Activated CD4-positive, CD25-positive, alpha-beta regulatory T cell treated with anti-CD3 and anti-CD28 coated beads, Interleukin-2, amount 50 U/mL, for 16 hours (primary cell): ENCODE data around the gene PPP1R12C.

Experiments used
- DNase-seq: peaks from one replicate; pipeline ENCODE4 v3.0.0-alpha.2; 2020; ENCODE audit warnings: low read depth, low spot score

PPP1R12C gene

DNA sequence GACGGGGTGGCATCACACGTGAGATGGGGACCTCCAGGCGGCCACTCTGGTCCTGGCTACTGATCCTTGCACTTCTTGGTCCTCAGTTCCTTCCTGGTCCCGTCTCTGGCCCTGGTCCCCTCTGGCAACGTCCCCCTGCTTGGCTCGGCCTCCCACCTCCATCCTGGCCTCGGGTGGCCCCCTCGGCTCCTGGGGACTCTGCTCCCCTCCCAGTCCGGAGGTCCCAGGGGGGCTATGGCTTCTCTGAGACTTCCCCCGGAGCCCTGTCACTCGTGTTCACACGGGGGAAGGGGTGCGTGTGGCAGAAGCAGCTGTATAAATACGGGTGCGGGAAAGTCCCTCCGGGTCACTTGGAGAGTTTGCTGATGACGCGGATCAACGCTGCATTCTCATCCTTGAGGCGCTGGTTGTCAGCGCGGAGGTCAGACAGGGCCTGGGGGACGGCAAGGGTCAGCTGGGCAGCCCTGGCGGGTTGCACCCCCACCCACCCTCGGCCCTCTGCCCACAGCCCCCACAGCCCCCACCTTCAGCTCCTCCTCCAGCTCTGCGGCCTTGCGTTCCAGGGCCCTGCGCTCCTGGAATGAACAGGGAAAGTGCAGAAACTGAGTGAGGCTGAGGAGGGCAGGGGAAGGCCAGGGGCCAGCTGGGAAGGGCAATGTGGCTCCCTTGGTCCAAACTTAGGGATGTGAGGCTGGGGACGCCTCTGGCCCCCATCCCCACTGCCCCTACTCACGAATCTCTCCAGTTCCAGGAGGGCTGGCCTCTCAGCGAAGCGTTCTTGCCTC lies 26.1 kb downstream of the PPP1R12C start:
- no peak for DNase-seq

DNA sequence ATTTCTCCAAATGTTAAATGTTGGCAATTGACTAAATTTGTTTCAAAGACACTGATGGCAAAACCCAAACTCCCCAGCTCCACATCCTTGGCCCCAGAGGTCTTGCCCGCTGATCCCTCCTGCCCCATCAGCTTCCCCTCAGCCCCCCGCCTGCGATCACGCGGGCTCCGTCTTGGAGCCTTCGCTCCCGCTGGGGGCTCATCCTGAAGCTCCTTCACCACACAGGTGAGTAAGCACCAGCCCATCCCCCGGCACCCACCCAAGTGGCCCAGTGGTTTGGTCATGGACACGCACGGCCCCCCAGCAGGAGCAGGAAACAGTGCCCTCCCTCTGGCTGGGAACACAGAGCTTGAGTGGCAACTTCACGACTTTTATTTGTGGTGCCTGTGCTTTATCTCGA lies 26.9 kb downstream of the PPP1R12C start:
- no peak for DNase-seq

DNA sequence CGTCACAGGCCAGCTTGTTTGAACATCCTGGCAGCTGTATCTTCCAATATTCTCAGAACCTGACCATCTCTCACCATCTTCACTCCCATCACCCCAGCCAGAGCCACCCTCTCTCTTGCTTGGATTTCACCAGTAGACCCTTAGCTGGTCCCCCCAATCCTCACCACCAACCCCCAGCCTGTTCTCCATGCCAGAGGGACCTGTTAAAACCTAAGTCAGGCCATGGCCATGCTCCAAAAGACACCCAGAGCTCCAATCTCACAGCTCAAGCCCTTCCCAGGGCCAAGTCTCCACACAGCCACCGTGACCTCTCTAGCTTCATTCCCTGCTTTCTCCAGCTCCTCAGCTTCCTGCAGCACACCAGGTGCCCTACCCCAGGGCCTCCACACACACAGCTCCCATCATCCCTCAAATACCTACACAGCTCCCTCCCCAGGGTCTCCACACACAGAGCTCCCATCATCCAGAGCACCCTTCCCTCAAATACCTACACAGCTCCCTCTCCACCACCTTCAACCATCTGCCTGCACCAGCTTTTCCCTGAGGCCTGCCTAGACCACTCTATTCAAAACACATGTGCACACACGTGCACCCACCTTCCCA lies 28.0 kb downstream of the PPP1R12C start:
- no peak for DNase-seq

DNA sequence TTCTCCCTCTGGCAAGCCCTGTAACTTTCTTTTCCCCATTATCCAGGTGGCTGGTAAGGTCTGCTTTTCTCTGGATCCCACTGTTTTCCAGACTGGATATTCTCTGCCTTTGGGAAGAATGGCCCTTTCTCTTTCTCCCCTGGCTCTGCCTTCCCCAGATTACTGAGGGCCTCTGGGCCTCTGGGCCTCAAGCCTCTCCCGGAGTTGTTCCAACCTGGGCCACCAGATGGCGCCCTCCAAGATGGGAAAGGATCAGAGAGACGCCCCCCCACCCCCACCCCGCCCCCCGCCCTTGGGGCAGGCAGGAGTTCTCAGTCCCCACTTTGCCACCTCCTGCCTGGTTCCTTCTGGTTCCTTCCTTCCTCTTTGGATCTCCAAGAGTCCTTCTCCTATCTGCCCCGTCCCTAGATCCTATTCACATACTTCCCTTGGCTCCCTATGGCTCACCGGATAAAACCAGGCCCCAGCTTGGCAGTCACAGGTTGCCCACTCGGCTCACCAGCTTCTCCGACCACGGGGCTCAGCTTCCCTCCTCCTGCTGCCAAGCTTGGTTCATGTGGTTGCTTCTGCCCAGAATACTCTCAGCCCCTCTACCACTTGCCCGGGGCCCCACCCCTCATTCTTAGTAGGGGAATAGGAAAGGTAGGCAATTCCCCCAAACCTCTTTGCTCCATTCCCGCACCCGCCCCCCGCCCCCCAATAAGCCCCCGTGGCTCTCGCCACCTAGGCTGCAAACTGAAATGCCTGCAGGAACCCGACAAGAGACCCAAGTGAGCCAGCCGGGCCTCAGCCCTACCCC lies 28.7 kb downstream of the PPP1R12C start:
- peak; percentile 71 for DNase-seq

DNA sequence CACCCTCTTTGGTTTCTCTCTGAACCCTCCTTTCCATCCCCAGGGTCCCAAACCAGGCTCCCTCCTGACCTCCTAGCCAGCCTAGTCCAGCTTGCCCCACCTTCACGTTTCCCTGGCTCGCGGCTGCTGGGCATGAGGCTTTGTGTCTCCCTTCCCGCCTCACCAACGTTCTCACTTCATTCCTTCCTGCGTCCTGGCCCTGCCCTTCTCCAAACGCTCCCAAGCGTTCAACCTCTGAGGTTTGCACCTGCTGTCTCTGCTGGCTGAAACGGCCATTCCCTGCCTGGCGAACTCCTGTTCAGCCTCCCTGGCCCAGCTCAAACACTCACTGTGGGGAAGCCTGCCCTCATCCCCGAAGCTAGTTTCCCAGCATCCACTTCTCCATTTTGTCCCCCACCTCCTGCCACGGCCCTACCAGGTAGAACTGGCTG lies 29.4 kb downstream of the PPP1R12C start:
- no peak for DNase-seq

DNA sequence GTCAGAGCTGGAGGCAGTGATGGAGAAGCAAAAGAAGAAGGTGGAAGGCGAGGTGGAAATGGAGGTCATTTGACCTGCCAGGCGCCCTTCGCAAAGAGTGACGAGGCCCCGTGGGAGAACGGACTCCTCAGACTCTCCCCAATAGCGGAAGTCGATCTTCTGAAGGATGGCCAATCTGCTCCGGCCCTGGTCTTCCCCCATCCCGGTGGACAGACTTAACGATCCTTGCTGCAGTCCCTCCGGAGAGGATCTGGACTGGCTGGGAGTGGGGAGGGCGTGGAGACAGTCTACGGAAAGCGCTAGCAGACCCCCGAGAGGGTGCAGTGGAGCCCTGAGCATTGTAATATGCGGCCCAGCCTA lies 29.9 kb downstream of the PPP1R12C start:
- no peak for DNase-seq

DNA sequence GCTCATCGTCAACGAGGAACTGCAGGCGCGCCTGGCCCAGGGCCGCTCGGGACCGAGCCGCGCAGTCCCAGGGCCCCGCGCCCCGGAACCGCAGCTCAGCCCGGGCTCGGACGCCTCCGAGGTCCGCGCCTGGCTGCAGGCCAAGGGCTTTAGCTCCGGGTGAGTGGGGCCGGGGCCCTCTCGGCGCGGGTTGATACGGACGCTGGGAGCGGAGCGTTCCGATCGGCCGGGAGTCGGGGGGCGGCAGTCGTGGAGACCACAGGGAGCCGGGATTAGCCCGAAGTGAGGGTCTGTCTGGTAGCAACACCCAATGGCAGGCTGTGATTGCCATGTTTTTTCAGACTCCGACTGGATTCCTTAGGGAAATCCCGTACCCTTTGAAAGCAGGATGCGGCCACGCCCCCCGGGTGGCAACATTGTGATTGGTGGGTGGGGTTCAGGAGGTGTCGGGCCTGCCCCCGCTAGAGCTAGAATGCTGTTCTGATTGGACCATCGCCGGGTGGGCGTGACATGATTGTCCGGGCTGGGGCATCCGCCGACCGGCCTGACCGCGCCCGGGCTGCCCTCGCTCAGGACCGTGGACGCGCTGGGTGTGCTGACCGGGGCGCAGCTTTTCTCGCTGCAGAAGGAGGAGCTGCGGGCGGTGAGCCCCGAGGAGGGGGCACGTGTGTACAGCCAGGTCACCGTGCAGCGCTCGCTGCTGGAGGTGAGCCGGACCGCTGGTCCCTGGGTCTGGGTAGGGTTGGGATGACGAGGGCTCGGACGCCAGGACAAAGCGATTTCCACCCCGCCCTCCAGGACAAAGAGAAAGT lies 30.5 kb downstream of the PPP1R12C start:
- no peak for DNase-seq

DNA sequence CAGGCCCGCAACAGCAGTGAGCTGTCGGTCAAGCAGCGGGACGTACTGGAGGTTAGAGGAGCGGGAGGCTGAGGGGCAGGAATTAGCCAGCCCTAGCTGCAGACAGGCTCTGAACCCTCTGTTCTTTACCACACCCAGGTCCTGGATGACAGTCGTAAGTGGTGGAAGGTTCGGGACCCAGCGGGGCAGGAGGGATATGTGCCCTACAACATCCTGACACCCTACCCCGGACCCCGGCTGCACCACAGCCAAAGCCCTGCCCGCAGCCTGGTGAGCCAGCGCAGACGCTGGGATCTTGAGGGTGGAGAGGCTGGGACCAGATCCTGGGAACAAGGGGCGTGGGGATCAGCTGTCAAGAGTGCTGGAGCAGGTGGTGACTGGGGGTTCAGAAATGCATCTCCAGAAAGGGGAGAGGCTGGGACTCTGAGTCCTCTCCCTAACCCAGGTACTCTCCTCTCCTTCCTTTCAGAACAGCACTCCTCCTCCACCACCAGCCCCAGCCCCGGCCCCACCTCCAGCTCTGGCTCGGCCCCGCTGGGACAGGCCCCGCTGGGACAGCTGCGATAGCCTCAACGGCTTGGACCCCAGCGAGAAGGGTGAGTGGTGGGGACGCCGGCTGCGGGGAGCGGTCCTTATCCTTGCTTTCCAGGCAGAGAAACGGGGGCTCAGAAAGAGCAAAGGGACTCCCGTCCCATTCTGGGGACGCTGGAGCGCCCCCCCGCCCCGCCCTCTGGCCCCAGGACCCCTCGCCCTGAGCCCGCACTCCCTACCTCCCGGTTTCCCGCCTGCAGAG lies 31.3 kb downstream of the PPP1R12C start:
- no peak for DNase-seq

DNA sequence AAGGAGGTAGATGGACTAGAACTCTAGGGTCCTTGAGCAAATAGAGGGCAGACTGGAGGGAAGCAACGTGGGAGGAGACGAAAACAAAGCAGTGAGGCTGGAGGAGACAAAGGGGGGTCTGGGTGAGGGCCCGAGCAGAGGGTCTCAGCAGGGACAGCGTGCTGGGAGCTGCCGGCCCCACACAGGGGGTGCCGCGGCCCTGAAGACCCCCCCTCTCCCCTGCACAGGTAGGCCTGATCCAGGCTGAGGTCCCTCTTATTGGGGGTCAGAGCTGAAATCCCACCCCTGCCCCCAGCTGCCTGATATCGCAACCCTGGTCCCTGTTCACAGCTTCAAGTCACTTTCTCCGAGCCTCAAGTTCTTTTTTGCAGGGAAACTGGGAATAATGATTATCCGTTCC lies 33.0 kb downstream of the PPP1R12C start:
- DNase-seq: no peak

DNA sequence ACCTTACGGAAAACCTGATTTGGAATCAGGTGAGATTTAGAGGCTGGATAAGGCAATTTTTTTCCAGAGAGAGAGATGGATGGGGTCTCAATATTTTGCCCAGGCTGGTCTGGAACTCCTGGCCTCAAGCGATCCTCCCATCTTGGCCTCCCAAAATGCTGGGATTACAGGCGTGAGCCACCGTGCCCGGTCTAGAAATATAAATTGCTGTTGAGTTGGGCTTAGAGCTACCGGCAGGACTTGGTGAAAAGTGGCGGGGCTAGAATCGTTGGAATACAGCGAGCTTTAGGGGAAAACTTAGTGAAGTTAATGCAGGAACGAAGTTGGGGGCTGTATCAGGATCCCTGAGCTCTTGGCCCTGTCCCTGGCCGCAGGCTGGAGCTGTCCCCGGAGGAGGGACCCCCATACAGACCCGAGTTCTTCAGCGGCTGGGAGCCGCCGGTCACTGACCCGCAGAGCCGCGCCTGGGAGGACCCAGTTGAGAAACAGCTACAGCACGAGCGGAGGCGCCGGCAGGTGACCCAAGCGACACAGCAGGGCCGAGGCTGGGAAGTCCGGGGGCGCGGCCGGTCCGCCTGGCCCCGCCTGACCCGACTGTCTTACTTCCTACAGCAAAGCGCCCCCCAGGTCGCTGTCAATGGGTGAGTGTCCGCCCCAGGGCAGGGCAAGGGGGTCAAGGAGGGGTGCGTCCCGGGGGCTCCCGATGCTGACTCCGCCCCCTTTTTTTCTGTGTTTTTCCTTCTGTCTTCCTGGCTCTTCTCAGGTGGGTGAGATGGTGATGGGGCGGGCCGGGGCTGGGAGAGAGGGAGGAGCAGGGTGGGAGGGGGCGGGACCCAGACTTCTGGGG lies 34.2 kb downstream of the PPP1R12C start:
- DNase-seq: no peak

DNA sequence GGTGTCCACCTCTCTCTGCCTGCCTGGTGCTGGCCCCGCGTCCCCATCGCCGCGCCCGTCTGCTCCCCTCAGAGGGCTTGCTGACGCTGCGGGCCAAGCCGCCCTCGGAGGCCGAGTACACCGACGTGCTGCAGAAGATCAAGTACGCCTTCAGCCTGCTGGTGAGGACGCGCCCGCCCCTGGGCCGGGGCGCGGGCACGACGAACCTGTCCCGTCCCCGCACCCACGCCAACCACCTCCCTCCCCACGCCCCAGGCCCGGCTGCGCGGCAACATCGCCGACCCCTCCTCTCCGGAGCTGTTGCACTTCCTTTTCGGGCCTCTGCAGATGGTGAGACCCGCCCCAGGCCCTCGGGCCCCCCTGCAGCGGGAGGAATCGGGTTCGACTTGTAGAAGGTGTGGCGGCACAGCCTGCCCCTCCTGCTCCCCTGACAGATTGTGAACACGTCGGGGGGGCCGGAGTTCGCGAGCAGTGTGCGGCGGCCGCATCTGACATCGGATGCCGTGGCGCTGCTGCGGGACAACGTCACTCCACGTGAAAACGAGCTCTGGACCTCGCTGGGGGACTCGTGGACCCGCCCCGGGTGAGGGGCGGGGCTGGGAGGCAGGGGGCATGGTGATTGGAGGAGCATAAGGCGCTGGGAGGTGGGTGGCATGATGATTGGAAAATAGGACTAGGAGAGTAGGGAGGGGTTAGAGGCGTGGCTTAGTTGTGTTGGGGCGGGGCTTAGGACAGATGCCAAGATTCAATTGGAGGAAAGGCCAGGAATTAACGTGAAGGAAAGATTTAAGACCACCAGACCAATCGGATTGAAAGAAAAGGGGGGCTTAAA lies 35.2 kb downstream of the PPP1R12C start:
- no peak for DNase-seq

DNA sequence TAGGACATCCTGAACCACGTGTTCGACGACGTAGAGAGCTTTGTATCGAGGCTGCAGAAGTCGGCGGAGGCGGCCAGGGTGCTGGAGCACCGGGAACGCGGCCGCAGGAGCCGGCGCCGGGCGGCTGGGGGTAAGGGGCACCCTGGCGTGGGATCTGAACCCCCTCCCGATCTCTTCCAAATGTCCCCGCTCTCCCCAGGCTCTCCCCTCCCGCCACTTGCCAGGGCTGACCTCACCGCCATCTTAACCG lies 35.7 kb downstream of the PPP1R12C start:
- no peak for DNase-seq

DNA sequence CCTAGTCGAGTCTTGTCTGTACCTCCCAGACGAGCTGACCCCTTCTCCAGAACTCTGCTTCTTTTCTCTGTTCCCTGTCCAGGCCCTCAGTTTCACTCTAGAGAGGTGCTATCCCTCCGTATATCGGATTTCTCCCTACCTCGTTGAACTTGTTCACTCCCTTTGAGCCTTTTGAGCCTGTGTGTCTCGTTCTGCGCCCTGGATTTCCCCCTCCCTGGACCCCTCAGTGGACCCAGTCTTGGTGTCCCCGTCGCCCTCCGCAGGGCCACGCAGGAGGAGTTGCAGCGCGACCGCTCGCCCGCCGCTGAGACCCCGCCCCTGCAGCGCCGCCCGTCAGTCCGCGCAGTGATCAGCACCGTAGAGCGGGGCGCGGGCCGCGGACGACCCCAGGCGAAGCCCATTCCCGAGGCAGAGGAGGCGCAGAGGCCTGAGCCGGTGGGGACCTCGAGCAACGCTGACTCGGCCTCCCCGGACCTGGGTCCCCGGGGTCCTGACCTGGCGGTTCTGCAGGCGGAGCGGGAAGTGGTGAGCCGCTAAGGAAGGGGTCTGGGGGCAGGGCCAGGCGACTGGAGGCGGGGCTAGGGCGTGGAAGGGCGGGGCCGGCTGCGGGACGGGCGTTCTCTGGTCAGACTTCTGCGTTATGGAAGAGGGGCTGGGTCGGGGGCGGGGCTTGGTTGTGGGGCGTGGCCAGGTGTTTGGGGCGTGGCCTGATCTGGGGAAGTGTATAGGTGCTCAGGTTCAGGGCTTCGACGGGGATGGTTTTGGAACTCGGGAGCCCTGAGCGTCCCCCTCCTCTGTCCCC lies 36.3 kb downstream of the PPP1R12C start:
- peak; percentile 77 for DNase-seq

DNA sequence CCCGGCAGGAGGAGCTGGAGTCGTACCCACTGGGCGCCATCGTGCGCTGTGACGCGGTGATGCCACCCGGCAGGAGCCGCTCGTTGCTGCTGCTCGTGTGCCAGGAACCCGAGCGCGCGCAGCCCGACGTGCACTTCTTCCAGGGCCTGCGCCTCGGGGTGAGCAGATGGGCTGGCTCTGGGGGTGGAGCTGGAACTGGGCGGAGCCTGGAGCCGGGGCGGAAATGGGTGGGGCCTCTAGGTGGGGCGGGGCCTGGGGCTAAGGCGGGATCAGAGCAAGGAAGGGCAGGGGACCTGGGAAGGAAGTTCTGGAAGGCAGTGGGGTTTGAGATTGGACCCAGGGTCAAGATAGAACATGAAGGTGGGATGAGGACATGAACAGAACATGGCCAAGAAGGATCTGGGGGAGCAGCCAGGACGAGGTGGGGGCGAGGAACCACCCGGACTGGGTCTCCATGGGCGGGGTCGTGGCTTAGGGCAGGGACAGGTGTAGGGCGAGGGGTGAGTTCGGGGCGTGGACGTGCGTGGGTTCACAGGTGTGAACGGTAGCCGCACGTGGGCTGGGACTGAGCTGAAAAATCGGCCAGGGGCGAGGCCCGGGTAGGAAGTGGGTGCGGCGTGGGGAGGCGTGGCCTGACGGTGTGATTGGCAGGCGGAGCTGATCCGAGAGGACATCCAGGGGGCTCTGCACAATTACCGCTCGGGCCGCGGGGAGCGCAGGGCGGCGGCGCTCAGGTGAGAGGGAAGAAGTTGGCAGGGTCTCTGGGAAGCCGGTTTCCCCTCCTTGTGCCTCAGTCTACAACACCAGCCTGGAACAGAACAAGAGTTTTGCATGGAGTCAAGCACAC lies 37.1 kb downstream of the PPP1R12C start:
- DNase-seq: peak; percentile 27

DNA sequence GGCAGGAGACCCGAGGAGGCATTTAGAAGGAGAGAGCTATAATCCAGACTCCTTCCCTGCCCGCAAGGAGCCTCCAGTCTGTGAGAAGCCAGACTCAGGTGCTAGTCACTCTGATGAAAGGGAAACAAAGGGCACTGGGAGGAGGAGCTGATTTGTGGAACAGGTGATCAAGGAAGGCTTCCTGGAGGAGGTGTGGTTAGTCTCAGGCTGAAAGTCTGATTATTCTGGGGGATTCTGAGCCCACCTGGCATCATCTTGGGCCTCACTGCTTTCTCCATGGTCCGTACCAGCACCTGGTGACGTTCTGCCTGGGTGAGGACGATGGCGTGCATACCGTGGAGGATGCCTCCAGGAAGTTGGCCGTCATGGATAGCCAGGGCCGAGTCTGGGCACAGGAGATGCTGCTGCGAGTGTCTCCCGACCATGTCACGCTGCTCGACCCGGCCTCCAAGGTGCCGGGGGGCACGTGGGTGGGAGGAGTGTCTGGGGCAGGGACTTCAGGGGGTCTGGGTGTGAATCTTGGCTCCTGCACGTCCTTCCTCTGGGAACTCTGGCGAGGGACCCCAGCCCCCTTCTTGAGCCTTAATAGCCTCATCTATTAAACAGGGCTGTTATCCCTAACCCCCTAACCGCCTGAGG lies 37.9 kb downstream of the PPP1R12C start:
- no peak for DNase-seq

DNA sequence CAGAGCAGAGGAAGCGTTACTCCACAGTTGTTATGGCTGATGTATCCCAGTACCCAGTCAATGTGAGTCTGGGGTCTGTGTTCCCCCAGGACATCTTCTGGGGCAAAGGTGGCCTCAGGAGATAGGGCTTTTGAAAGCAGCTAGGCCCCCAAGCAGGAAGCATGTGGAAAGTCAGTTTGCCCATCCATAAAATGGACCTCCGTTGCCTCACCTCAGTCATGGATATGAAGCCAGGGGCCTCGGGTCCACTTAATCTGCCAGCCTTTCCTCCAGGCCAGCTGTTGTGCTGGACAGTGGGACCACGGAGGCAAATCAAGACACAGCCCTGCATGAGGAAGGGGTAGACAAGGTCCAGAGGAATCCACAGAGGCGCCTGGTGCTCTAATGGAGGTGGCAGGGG lies 38.4 kb downstream of the PPP1R12C start:
- no peak for DNase-seq

DNA sequence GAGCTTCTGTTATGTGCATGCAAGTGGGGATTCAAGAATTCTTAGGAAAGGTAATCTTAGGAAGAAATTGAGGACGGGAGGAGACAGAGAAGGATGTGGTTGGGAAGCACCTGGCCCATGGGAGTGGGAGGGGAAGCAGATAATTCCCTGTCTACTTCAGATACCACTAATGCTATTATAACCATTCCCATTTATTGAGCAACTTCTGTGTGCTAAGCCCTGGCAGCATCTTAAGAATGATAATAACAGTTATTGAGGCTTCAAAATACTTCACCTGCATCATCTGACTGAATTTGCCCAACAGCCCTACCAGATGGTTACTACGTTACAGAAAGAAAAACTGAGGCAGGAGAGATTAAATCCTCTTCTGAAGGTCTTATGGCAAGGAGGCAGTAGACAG lies 40.3 kb downstream of the PPP1R12C start:
- no peak for DNase-seq
